Measurements from ENCODE around the gene CORO6.

The CORO6 gene

GRCh38 chr17:29597361-29598172, 25.1 kb downstream of the CORO6 start:
- peaks cover 6% of the 10 kb centered on the region for H3K4me1 ChIP-seq (ENCODE audit: insufficient read depth, poor library complexity, severe bottlenecking)
- H3K27ac ChIP-seq (ENCODE audit: poor library complexity, severe bottlenecking): no peak overlapping the region
- H3K27me3 ChIP-seq (ENCODE audit: insufficient read depth, poor library complexity, severe bottlenecking): no peaks in the 10 kb centered on the region
- H3K4me3 ChIP-seq (ENCODE audit: severe bottlenecking): no peak overlapping the region
- no peaks in the 10 kb centered on the region for H3K36me3 ChIP-seq (ENCODE audit: low read depth)
- DNase-seq (ENCODE audit: low spot score): no peak
- H3K9me3 ChIP-seq (ENCODE audit: severe bottlenecking): no peaks in the 10 kb centered on the region
- ATAC-seq (ENCODE audit: low read depth): no peak
- no peak for TF ChIP-seq CTCF (IDR thresholded peaks at IDR 0.05; ENCODE audit: poor library complexity, severe bottlenecking)

- DNase-seq (ENCODE audit: low spot score): no peak
- Histone ChIP-seq H3K27ac (ENCODE audit: poor library complexity, severe bottlenecking) (no peak overlapping the region), H3K4me3 (ENCODE audit: severe bottlenecking) (no peak overlapping the region), H3K9me3 (ENCODE audit: severe bottlenecking) (no peaks in the 10 kb centered on the region), H3K36me3 (ENCODE audit: low read depth) (no peaks in the 10 kb centered on the region), H3K27me3 (ENCODE audit: insufficient read depth, poor library complexity, severe bottlenecking) (no peaks in the 10 kb centered on the region), H3K4me1 (ENCODE audit: insufficient read depth, poor library complexity, severe bottlenecking) (peaks cover 14% of the 10 kb centered on the region)
- TF ChIP-seq CTCF (IDR thresholded peaks at IDR 0.05; ENCODE audit: poor library complexity, severe bottlenecking): no peak
- no peak for ATAC-seq (ENCODE audit: low read depth)
These were observed 25.9 kb downstream of the CORO6 start for GRCh38 chr17:29596811-29597210.

GRCh38 chr17:29595943-29596774, 26.6 kb downstream of the CORO6 start:
- Histone ChIP-seq H3K4me3 (ENCODE audit: severe bottlenecking) (no peak overlapping the region), H3K9me3 (ENCODE audit: severe bottlenecking) (no peaks in the 10 kb centered on the region), H3K4me1 (ENCODE audit: insufficient read depth, poor library complexity, severe bottlenecking) (peaks cover 19% of the 10 kb centered on the region), H3K36me3 (ENCODE audit: low read depth) (no peaks in the 10 kb centered on the region), H3K27ac (ENCODE audit: poor library complexity, severe bottlenecking) (no peak overlapping the region), H3K27me3 (ENCODE audit: insufficient read depth, poor library complexity, severe bottlenecking) (no peaks in the 10 kb centered on the region)
- no peak for DNase-seq (ENCODE audit: low spot score)
- TF ChIP-seq CTCF (IDR thresholded peaks at IDR 0.05; ENCODE audit: poor library complexity, severe bottlenecking): no peak
- ATAC-seq (ENCODE audit: low read depth): no peak

GRCh38 chr17:29595107-29595942, 27.4 kb downstream of the CORO6 start:
- DNase-seq (ENCODE audit: low spot score): no peak
- no peak overlapping the region for H3K27ac ChIP-seq (ENCODE audit: poor library complexity, severe bottlenecking)
- H3K4me1 ChIP-seq (ENCODE audit: insufficient read depth, poor library complexity, severe bottlenecking): peaks cover 22% of the 10 kb centered on the region
- no peak for ATAC-seq (ENCODE audit: low read depth)
- no peaks in the 10 kb centered on the region for H3K27me3 ChIP-seq (ENCODE audit: insufficient read depth, poor library complexity, severe bottlenecking)
- no peaks in the 10 kb centered on the region for H3K9me3 ChIP-seq (ENCODE audit: severe bottlenecking)
- no peaks in the 10 kb centered on the region for H3K36me3 ChIP-seq (ENCODE audit: low read depth)
- no peak for TF ChIP-seq CTCF (IDR thresholded peaks at IDR 0.05; ENCODE audit: poor library complexity, severe bottlenecking)
- no peak overlapping the region for H3K4me3 ChIP-seq (ENCODE audit: severe bottlenecking)
